Endothelial cell (in vitro differentiated cells): ENCODE data around the gene LRP1B. TPM values are rescaled to one million over a fixed set of nuclear protein-coding genes. Genes with fewer than 3 reads are reported as not detected.
"Not testable (repeated sequence)": the region's sequence is repeated elsewhere in the genome, so short reads cannot be mapped to it uniquely, and the experiment has no call there.

Experiments used
- DNase-seq: peaks from one replicate; pipeline ENCODE4 v3.0.0; 2021; ENCODE audit warnings: low spot score
- H3K27ac Mint-ChIP-seq: one replicate; pipeline ENCODE4 v1.8.0; 2021; ENCODE audit warnings: mixed read lengths, inconsistent platforms; ENCODE audit not compliant: unreplicated experiment
- H3K27me3 Mint-ChIP-seq: one replicate; pipeline ENCODE4 v1.8.0; 2021; ENCODE audit warnings: mild to moderate bottlenecking, moderate library complexity, mixed read lengths, inconsistent platforms; ENCODE audit not compliant: unreplicated experiment
- H3K36me3 Mint-ChIP-seq: one replicate; pipeline ENCODE4 v1.8.0; 2021; ENCODE audit warnings: mild to moderate bottlenecking, low read depth, mixed read lengths, inconsistent platforms; ENCODE audit not compliant: unreplicated experiment
- H3K4me1 Mint-ChIP-seq: one replicate; pipeline ENCODE4 v1.8.0; 2021; ENCODE audit warnings: mild to moderate bottlenecking, mixed read lengths, inconsistent platforms; ENCODE audit not compliant: unreplicated experiment
- H3K4me3 Mint-ChIP-seq: one replicate; pipeline ENCODE4 v1.8.0; 2021; ENCODE audit warnings: mild to moderate bottlenecking, mixed read lengths, inconsistent platforms; ENCODE audit not compliant: unreplicated experiment
- H3K9me3 Mint-ChIP-seq: one replicate; pipeline ENCODE4 v1.8.0; 2021; ENCODE audit warnings: mixed read lengths, inconsistent platforms; ENCODE audit not compliant: unreplicated experiment
- total RNA-seq: library from RNA; stranded (reverse); fragmentation: NEBNext Ultra II Directional; extraction: Animal tissue kit (Norgen Biotek cat#: 25700); gene quantifications from one replicate; pipeline ENCODE4 v1.2.1, GENCODE V29; 2021; ENCODE audit not compliant: unreplicated experiment
- TF ChIP-seq, protein P1 (sequence below): fragments of 200-600 bp; sonication (generic); IDR thresholded peaks from one replicate; pipeline ENCODE4 v1.5.0; 2021; ENCODE audit warnings: antibody characterized with exemption; ENCODE audit not compliant: unreplicated experiment

The LRP1B gene
- total RNA-seq, 1 donor from 2014 or later = 1.4 TPM

DNA sequence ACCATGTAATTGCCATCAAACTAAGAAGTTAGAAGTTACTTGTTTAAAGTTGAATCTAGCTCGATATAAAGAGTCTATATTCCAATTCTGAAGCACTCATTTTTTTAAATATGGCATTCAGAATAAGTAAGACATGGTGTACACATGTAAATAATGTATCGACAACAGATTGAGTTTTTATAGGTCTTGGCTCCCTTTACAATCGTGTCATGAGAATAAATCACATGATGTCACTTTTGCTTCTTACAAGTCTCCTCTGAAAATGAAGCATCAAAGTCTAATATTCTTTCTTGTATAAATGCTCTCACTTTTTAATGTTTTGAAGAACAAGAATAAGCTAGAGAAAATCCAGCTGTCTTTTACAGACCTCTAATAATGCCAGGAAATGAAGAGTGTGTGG is 33.1 kb downstream of the LRP1B start:
- DNase-seq = no peak
- Mint-ChIP-seq H3K27ac (no peak overlapping the region), H3K36me3 (no peaks in the 10 kb centered on the region), H3K27me3 (no peaks in the 10 kb centered on the region), H3K4me1 (peaks cover 8% of the 10 kb centered on the region), H3K4me3 (no peak overlapping the region), H3K9me3 (no peaks in the 10 kb centered on the region)
- TF ChIP-seq, protein P1, sequence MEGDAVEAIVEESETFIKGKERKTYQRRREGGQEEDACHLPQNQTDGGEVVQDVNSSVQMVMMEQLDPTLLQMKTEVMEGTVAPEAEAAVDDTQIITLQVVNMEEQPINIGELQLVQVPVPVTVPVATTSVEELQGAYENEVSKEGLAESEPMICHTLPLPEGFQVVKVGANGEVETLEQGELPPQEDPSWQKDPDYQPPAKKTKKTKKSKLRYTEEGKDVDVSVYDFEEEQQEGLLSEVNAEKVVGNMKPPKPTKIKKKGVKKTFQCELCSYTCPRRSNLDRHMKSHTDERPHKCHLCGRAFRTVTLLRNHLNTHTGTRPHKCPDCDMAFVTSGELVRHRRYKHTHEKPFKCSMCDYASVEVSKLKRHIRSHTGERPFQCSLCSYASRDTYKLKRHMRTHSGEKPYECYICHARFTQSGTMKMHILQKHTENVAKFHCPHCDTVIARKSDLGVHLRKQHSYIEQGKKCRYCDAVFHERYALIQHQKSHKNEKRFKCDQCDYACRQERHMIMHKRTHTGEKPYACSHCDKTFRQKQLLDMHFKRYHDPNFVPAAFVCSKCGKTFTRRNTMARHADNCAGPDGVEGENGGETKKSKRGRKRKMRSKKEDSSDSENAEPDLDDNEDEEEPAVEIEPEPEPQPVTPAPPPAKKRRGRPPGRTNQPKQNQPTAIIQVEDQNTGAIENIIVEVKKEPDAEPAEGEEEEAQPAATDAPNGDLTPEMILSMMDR = no peak

DNA sequence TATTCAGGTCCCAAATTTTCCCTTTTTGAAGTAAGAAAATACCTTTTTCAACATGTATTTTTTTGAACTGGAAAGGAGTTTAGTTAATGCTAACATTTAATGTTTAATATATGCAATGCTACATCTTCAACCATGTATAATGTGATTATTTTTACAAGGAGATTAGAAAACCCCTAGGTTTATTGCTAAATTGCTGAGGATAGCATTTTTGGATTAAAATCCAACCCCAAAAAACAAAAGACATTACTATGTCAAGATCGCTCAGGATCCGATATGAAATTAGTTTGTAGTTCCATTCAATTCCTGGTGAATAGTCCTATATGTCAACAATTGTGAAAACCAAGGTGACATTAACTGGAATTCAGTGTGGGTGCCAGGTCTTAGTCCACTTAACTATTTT is 35.2 kb downstream of the LRP1B start:
- TF ChIP-seq, protein P1 = no peak
- H3K27ac Mint-ChIP-seq = no peak overlapping the region
- H3K36me3 Mint-ChIP-seq = no peaks in the 10 kb centered on the region
- no peaks in the 10 kb centered on the region for H3K27me3 Mint-ChIP-seq
- peaks cover 4% of the 10 kb centered on the region for H3K4me1 Mint-ChIP-seq
- H3K4me3 Mint-ChIP-seq = no peak overlapping the region
- no peak for DNase-seq
- no peaks in the 10 kb centered on the region for H3K9me3 Mint-ChIP-seq

DNA sequence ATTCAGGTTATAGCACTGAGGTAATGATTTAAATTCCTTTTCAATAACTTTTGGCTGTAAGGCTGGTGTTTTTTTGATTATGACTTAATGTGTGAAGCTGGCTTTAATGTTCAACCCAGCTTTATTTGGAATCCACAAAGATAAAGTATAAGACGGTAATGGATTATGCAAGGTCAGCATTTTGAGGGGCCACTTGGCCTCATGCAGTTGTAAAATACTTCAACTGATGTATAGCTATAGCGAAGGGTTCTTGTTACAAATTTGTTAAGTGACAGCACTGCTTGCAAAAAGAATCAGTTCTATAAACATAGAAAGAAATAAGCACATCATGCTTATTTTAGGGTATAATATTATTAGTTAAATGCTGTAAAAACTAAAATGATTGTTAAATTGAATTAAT is 36.6 kb downstream of the LRP1B start:
- no peak overlapping the region for H3K4me3 Mint-ChIP-seq
- H3K36me3 Mint-ChIP-seq = no peaks in the 10 kb centered on the region
- no peaks in the 10 kb centered on the region for H3K27me3 Mint-ChIP-seq

DNA sequence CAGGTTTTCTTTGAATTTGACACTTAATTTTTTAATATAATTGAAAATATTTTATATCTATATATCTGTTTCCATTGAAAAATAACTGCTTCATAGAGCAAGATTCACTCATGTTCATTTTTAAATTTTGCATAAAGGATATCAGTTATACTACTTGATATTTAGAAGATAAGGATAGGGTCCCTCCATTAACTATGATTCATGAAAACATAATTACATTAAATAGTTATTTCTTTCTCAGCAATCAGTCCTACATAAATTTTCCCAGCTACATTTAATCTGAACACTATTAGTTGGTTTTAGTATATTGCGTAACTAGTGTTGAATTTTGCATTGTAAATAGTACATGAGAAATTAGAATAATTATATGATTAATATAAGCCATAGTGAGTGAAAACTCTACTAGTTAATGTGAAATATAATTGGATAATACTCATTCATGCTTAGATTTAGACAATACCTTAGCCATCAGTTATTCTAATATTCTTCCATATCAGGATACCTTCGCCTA is 42.7 kb downstream of the LRP1B start:
- no peaks in the 10 kb centered on the region for H3K9me3 Mint-ChIP-seq
- no peaks in the 10 kb centered on the region for H3K36me3 Mint-ChIP-seq
- TF ChIP-seq, protein P1 = no peak
- DNase-seq = no peak
- no peaks in the 10 kb centered on the region for H3K4me1 Mint-ChIP-seq
- no peak overlapping the region for H3K4me3 Mint-ChIP-seq
- no peaks in the 10 kb centered on the region for H3K27me3 Mint-ChIP-seq
- no peak overlapping the region for H3K27ac Mint-ChIP-seq

More for the DNA sequence above, 36.6 kb downstream of the LRP1B start:
- TF ChIP-seq, protein P1 = no peak
- H3K27ac Mint-ChIP-seq = no peak overlapping the region
- H3K4me1 Mint-ChIP-seq = no peaks in the 10 kb centered on the region
- H3K9me3 Mint-ChIP-seq = no peaks in the 10 kb centered on the region
- DNase-seq = no peak

DNA sequence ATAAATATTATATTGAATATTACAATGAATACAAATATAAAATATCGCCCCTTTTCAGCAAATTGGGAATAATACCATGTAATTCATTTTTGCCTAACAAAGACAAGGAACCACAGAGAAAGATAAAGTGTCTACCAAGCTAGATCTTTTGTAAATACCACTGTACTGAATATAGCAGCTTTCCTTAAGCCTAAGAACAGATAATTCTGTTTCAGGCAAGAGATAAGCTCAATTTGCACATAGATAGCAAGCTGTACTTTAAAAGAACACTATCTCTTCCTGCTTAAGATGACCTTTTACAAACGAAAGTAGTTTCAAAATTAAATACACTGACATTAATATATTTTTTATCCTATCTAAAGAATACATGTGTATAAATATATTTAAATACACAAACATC is 43.2 kb downstream of the LRP1B start:
- H3K4me3 Mint-ChIP-seq, H3K9me3 Mint-ChIP-seq, H3K27ac Mint-ChIP-seq, DNase-seq, H3K27me3 Mint-ChIP-seq, H3K36me3 Mint-ChIP-seq, H3K4me1 Mint-ChIP-seq: not testable (repeated sequence)
